Hepatocyte (in vitro differentiated cells): Measurements from ENCODE around the gene DIPK1A. TPM values are rescaled to one million over a fixed set of nuclear protein-coding genes. Genes with fewer than 3 reads are reported as not detected.

Experiments used
- DNase-seq: peaks from one replicate; pipeline ENCODE4 v3.0.0-alpha.2; 2016; ENCODE audit warnings: low spot score
- H2AFZ ChIP-seq: fragments of 200-600 bp; sonication (generic); 2 replicates; pipeline ENCODE4 v1.6.0; 2016; ENCODE audit warnings: antibody characterized with exemption, mild to moderate bottlenecking
- H3K27ac ChIP-seq: fragments of 200-600 bp; sonication (generic); 2 replicates; pipeline ENCODE4 v1.5.1; 2016; ENCODE audit warnings: mild to moderate bottlenecking
- H3K27me3 ChIP-seq: fragments of 200-600 bp; sonication (generic); 2 replicates; pipeline ENCODE4 v1.6.1; 2016
- H3K36me3 ChIP-seq: fragments of 200-600 bp; sonication (generic); replicated peaks from 2 replicates; pipeline ENCODE4 v1.5.1; 2016; ENCODE audit warnings: low read depth; ENCODE audit not compliant: insufficient read depth
- H3K4me1 ChIP-seq: fragments of 200-600 bp; sonication (generic); 2 replicates; pipeline ENCODE4 v1.5.1; 2016; ENCODE audit warnings: mild to moderate bottlenecking, moderate library complexity; ENCODE audit not compliant: insufficient read depth
- H3K4me2 ChIP-seq: fragments of 200-600 bp; sonication (generic); 2 replicates; pipeline ENCODE4 v1.6.0; 2016
- H3K4me3 ChIP-seq: fragments of 200-600 bp; sonication (generic); 2 replicates; pipeline ENCODE4 v1.5.1; 2016; ENCODE audit warnings: mild to moderate bottlenecking
- H3K79me2 ChIP-seq: fragments of 200-600 bp; sonication (generic); 2 replicates; pipeline ENCODE4 v1.6.0; 2017; ENCODE audit warnings: mild to moderate bottlenecking
- H3K9me2 ChIP-seq: fragments of 200-600 bp; sonication (generic); replicated peaks from 2 replicates; pipeline ENCODE4 v1.6.0; 2017; ENCODE audit warnings: mild to moderate bottlenecking; ENCODE audit not compliant: insufficient read depth
- H3K9me3 ChIP-seq: fragments of 200-600 bp; sonication (generic); 2 replicates; pipeline ENCODE4 v1.5.1; 2016; ENCODE audit warnings: low read depth, mild to moderate bottlenecking
- H4K20me1 ChIP-seq: fragments of 200-600 bp; sonication (generic); 2 replicates; pipeline ENCODE4 v1.6.0; 2016; ENCODE audit warnings: mild to moderate bottlenecking; ENCODE audit not compliant: insufficient read depth, poor library complexity, severe bottlenecking
- EZH2 ChIP-seq: fragments of 200-600 bp; sonication (generic); IDR thresholded peaks from 2 replicates; pipeline ENCODE4 v1.6.1; 2016; ENCODE audit warnings: antibody characterized with exemption, mild to moderate bottlenecking, borderline replicate concordance
- EZH2phosphoT487 ChIP-seq: fragments of 200-600 bp; sonication (generic); IDR thresholded peaks from one replicate; pipeline ENCODE4 v1.6.1; 2018; ENCODE audit warnings: antibody characterized with exemption, mild to moderate bottlenecking, low read depth, moderate library complexity; ENCODE audit not compliant: unreplicated experiment, severe bottlenecking
- WGBS: methylation state at CpG from one replicate; pipeline ENCODE4 v1.1.6; 2016; ENCODE audit warnings: low lambda C conversion rate; ENCODE audit errors: missing lambda C conversion rate; 5-methylcytosine and 5-hydroxymethylcytosine counted together
- polyA plus RNA-seq: library from polyadenylated mRNA; unstranded; fragments of >200 nt; fragmentation: Nextera tagmentation; extraction: Ambion mirVana; gene quantifications from 2 replicates; pipeline ENCODE4 v1.2.1, GENCODE V29; 2016
- total RNA-seq: library from RNA; depleted of rRNA; stranded (reverse); fragments of >200 nt; gene quantifications from 2 replicates; pipeline ENCODE4 v1.2.3, GENCODE V29; 2014
- TF ChIP-seq, protein P1 (sequence below): fragments of 200-600 bp; sonication (generic); IDR thresholded peaks from 2 replicates; pipeline ENCODE4 v1.5.1; 2016; ENCODE audit warnings: antibody characterized with exemption, mild to moderate bottlenecking; ENCODE audit not compliant: poor library complexity

Gene DIPK1A
- total and polyA plus RNA-seq, 2 experiments from 2014 or later, result 18.0 to 19.7 TPM

DNA sequence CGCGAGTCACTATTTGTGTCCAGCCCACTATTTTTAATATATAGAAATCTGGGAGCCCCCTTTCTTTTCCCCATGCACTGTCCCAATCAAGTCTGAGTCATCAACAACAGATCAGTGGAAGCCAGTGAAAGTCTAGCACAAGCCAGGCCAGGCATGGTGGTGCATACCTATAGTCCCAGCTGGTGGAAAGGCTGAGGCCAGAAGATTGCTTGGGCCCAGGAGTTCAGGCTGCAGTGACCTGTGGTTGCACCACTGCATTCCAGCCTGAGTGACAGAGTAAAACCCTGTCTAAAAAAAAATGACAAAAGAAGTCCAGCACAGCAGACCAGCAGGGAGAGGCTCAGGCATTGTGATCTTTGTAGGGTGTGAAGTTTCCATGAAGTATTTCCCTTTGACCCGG lies 138.4 kb downstream of the DIPK1A start:
- no peak overlapping the region for H3K4me2 ChIP-seq
- no peaks in the 10 kb centered on the region for H3K36me3 ChIP-seq
- no peaks in the 10 kb centered on the region for H3K27me3 ChIP-seq
- H3K9me2 ChIP-seq, result no peaks in the 10 kb centered on the region
- peak; percentile 40 for DNase-seq
- TF ChIP-seq, protein P1, sequence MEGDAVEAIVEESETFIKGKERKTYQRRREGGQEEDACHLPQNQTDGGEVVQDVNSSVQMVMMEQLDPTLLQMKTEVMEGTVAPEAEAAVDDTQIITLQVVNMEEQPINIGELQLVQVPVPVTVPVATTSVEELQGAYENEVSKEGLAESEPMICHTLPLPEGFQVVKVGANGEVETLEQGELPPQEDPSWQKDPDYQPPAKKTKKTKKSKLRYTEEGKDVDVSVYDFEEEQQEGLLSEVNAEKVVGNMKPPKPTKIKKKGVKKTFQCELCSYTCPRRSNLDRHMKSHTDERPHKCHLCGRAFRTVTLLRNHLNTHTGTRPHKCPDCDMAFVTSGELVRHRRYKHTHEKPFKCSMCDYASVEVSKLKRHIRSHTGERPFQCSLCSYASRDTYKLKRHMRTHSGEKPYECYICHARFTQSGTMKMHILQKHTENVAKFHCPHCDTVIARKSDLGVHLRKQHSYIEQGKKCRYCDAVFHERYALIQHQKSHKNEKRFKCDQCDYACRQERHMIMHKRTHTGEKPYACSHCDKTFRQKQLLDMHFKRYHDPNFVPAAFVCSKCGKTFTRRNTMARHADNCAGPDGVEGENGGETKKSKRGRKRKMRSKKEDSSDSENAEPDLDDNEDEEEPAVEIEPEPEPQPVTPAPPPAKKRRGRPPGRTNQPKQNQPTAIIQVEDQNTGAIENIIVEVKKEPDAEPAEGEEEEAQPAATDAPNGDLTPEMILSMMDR, result no peak
- TF ChIP-seq EZH2 (no peak), EZH2phosphoT487 (no peak)
- peak overlapping the region; percentile 17 for H3K27ac ChIP-seq
- H4K20me1 ChIP-seq, result no peaks in the 10 kb centered on the region
- no peaks in the 10 kb centered on the region for H3K79me2 ChIP-seq
- H3K9me3 ChIP-seq, result no peaks in the 10 kb centered on the region
- WGBS, result 64% methylated on average over 3 of the region's 3 CpGs
- no peak overlapping the region for H3K4me3 ChIP-seq
- no peak overlapping the region for H2AFZ ChIP-seq
- H3K4me1 ChIP-seq, result peaks cover 4% of the 10 kb centered on the region

DNA sequence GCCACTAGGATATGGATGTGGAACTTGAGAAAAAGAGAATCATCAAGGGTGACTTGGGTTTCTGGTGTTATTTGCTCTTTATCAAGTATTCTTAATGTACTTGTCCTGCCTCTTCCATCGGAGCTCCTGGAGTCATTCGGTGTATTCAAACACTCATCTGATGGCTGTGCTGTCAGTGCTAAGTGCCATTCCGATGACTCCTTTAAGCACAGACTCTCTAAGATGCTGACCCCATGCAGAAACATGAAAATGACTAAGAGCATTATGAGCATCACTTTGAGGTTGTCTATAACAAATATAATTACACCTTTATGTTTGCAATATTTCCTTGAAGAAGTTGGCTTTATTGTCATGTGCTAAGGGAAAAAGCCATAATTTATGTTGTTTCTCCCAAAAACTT lies 140.7 kb downstream of the DIPK1A start:
- peaks cover 7% of the 10 kb centered on the region for H3K4me1 ChIP-seq
- no peak overlapping the region for H3K4me2 ChIP-seq
- H3K9me3 ChIP-seq, result no peaks in the 10 kb centered on the region
- no peaks in the 10 kb centered on the region for H4K20me1 ChIP-seq
- no peaks in the 10 kb centered on the region for H3K9me2 ChIP-seq
- H3K27ac ChIP-seq, result no peak overlapping the region
- no peak for DNase-seq
- H3K79me2 ChIP-seq, result no peaks in the 10 kb centered on the region
- H3K4me3 ChIP-seq, result no peak overlapping the region
- 90% methylated on average over 3 of the region's 3 CpGs for WGBS
- H3K36me3 ChIP-seq, result no peaks in the 10 kb centered on the region
- H2AFZ ChIP-seq, result no peak overlapping the region
- TF ChIP-seq EZH2 (no peak), EZH2phosphoT487 (no peak)
- TF ChIP-seq, protein P1, result no peak
- H3K27me3 ChIP-seq, result no peaks in the 10 kb centered on the region

DNA sequence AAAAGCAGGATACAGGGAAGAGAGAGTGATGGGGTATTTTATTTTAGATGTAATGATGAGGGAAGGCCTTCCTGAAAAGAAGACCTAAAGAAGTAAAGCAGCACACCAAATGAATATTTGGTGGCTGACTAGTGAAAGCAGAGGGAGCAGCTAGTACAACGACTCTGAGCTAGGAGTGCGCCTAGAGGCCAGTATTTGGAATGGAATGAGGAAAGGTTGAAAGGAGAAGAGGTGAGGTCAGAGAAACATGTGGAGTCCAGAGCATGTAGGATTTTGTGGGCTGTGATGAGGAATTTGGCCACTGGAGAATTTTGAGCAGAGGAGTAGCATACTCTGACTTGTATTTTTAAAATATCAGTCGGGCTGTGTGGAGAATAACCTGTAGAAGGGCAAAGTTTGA lies 141.2 kb downstream of the DIPK1A start:
- TF ChIP-seq EZH2phosphoT487 (no peak), EZH2 (no peak)
- TF ChIP-seq, protein P1, result no peak
- Histone ChIP-seq H3K9me3 (no peaks in the 10 kb centered on the region), H3K9me2 (no peaks in the 10 kb centered on the region), H4K20me1 (no peaks in the 10 kb centered on the region), H3K4me3 (no peak overlapping the region), H3K36me3 (no peaks in the 10 kb centered on the region), H2AFZ (no peak overlapping the region), H3K4me1 (peaks cover 7% of the 10 kb centered on the region), H3K27me3 (no peaks in the 10 kb centered on the region), H3K79me2 (no peaks in the 10 kb centered on the region), H3K27ac (no peak overlapping the region), H3K4me2 (no peak overlapping the region)
- DNase-seq, result no peak
- WGBS, result 65% methylated on average over 3 of the region's 3 CpGs
